AG09319 (cell line): Measurements from ENCODE around the gene SLC4A1AP.

Experiments
- DNase-seq: peaks from one replicate; pipeline ENCODE4 v3.0.0-alpha.2; 2010; ENCODE audit warnings: low read depth; ENCODE audit errors: extremely low read depth
- TF ChIP-seq, protein P1 (sequence below): IDR thresholded peaks from 2 replicates; pipeline ENCODE4 v1.5.1; 2011; ENCODE audit warnings: low read depth, mild to moderate bottlenecking, inconsistent platforms, low read length, moderate library complexity

Gene SLC4A1AP

DNA sequence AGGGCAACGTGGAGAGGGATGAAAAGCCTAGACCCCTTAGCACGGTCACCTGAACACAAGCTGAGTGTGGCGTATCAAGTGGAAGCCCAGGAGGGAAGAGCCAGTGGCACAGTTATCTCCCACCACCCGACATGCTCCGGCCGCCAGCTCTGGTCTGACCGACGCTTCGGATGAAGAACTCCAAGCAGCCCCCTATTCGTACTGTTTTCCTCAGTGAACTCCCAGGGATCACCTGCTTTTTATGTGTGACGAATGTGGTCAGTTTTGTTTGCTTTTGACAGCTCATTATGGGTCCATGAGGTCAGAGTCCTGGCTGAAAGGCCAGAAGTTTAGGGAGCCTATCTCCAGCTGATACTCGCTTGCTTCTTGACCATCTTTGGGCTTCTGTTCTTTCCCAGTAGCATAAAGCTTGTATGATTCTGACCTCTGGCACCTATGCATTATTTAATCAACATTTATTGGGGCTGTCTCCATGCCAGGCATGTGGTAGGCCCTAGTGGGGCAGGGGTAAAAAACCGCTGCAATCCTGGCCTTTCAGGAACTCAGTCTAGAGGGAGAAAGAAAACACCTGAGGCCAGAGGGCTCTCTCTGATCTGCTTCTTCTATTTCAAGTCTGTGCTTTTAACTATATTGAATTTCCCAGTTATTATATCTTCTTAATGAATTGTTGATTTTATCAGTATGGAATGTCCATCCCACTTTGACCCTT, 74.8 kb downstream of the SLC4A1AP start:
- TF ChIP-seq, protein P1, sequence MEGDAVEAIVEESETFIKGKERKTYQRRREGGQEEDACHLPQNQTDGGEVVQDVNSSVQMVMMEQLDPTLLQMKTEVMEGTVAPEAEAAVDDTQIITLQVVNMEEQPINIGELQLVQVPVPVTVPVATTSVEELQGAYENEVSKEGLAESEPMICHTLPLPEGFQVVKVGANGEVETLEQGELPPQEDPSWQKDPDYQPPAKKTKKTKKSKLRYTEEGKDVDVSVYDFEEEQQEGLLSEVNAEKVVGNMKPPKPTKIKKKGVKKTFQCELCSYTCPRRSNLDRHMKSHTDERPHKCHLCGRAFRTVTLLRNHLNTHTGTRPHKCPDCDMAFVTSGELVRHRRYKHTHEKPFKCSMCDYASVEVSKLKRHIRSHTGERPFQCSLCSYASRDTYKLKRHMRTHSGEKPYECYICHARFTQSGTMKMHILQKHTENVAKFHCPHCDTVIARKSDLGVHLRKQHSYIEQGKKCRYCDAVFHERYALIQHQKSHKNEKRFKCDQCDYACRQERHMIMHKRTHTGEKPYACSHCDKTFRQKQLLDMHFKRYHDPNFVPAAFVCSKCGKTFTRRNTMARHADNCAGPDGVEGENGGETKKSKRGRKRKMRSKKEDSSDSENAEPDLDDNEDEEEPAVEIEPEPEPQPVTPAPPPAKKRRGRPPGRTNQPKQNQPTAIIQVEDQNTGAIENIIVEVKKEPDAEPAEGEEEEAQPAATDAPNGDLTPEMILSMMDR: no peak
- no peak for DNase-seq

DNA sequence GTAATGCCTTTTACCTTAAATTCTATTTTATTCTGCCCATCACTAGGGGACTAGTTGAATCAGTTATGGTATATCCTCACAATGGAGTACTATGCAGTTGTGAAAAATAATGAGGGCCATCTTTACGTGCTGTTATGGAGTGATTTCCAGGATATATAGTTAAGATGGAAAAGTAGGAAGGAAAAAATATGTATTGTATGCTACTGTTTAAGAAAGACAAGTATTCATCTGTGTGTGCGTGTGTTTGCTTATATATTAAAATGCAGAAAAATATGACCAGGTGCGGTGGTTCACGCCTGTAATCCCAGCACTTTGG, 75.3 kb downstream of the SLC4A1AP start:
- DNase-seq: no peak
- TF ChIP-seq, protein P1: no peak

DNA sequence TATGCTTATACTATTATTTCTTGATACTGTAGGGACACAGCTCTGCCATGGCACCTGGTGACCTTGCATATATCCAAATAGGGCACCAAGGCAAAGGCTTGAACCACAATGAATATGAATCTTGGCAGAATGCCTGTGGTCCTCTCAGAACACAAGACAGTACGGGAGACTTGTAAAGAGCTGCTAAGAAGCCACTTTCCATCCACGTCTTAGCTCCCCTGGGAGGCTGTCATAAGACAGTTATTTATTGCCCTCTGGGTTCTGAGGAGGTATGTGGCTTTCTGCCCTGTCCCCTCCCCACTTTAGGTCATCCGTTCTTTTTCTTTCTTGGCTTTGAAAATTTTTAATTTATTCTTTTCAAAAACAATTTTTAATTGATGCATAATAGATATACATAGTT, 78.0 kb downstream of the SLC4A1AP start:
- no peak for DNase-seq
- TF ChIP-seq, protein P1: no peak

DNA sequence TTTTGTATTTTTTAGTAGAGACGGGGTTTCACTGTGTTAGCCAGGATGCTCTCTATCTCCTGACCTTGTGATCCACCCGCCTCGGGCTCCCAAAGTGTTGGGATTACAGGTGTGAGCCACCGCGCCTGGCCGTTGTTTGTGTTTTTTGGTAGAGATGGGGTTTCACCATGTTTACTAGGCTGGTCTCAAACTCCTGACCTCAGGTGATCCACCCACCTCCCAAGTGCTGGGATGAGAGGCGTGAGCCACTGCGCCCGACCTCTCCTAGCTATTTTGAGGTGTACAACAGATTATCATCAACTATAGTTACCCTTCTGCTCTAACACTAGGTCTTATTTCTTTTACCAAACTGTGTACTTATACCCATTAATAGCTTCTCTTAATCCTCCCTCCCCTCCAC, 78.9 kb downstream of the SLC4A1AP start:
- TF ChIP-seq, protein P1: no peak
- DNase-seq: no peak
